UCSD-AML1 (cell line): ENCODE data around the gene ARID1B.

Source experiments
- DNase-seq: peaks from one replicate; lab custom pipeline; 2025; ENCODE audit not compliant: unreplicated experiment; lab: John Stamatoyannopoulos, UW

The ARID1B gene

GRCh38 chr6:156776840-156777576 is at the start of gene ARID1B:
Gene ARID1B (plus strand): TSS chr6:156777378. CDS start chr6:156777681, 303 bp downstream.
- peak; percentile 80 for DNase-seq

DNA sequence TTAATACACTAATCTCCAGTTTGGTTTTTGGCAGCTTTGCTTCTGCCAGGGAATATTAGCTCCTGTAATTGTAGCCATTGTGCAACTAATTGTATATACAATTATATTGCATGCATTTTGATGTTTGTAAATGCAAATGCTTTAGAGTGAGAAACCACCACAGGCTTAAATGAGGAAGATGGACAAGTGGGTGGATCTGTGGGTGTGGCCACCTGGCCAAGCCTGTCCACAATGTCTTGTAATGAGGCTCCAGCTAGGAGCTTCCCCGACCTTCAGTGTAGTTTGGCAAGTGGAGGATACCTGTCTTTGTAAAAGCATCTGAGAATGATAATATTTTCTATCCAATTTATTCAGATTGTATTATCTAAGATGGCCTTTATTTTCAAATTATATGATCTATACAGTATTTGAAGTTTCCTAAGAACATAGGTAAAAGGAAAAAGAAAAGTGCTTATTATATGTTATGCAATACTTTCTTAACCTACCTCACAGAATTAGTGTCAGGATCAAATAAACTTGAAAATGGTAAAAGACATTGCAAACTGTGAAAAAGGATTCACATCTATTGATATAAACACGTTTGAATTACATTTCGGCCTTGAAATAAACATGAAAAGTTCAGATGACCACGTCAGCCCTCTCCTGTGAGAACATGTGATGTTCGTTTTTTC is 49.3 kb upstream of the ARID1B start:
- no peak for DNase-seq

DNA sequence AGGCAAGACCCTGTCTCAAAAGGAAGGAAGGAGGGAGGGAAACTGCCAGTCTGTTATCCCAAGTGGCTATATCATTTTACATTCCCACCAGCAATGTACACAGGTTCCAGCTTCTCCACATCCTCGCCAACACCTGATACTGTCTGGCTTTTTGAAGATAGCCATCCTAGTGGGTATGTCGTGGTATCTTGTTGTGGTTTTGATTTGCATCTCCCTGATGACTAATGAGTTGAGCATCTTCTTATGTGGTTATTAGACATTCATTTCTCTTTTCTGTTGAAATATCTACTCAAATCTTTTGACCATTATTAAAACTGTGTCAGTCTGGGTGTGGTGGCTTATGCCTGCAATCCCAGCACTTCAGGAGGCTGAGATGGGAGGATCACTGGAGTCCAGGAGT is 47.9 kb upstream of the ARID1B start:
- DNase-seq, result no peak

DNA sequence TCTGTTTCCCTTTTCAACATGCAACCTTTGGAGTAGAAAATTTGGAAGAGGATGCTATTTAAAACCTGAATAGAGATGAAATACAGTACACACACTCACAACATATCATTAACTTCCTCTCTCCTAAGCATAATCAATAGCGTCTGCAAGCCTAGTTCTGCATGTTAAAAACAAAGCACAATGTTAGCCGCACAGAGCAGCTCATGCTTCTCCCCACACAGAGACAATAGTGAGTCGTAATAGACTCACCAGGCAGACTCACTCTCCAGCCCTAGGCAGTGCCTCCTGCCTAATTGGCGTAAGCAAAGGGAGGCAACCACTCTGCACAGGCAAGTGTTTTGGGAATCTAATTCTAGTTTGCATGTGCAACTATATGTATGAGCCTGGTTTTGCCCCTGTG is 45.8 kb upstream of the ARID1B start:
- DNase-seq, result no peak

GRCh38 chr6:156735751-156736150 is 41.4 kb upstream of the ARID1B start:
- no peak for DNase-seq

GRCh38 chr6:156740604-156741003 is 36.6 kb upstream of the ARID1B start:
- DNase-seq, result no peak

DNA sequence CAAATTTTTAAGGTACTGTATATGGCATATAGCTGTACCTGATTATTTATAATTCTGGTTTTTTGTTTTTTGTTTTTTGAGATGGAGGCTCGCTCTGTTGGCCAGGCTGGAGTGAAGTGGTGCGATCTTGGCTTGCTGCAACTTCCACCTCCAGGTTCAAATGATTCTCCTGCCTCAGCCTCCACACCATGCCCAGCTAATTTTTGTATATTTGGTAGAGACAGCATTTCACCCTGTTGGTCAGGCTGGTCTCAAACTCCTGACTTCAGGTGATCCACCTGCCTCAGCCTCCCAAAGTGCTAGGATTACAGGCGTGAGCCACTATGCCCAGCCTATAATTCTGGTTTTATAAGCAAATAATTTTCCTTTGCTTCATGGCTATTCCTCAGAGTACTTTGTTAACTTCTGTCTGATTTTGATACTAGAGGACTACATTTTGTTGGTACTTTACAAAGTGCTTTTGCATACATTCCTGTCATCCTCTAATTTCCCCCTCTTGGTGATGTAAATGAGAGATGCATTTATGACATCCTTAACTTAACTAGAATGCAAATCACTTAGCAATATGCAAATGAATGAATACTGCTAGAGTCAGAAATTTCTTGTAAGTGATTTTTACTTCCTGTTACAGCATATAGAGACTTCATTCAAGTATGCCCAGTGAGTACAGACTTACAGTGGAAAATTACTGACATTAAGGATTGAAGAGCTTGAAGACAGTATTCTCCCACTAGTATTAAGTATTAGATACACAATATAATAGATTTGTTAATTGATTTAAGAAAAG is 35.7 kb upstream of the ARID1B start:
- no peak for DNase-seq

- DNase-seq, result no peak
Measured at GRCh38 chr6:156747715-156748114, 29.5 kb upstream of the ARID1B start.

DNA sequence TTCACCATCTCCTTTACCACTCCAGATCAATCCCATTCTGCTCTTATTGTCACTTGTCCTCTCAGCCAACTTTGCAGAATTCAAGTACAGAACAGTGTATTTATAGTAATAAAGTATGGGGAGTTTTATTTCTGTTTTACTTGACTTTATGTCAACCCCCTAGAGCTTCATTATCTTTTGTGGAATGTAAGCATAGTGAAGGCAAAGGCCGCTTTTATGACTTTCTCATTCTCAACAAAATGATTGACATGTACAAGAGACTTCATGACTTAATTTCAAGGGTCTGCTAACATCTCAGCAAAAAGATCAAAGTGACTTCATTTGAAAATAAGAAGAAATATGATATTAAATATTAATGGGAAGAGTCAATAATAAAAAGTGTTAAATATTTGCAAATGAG is 28.7 kb upstream of the ARID1B start:
- DNase-seq, result no peak

- no peak for DNase-seq
Measured at GRCh38 chr6:156752666-156753301, 24.4 kb upstream of the ARID1B start.

DNA sequence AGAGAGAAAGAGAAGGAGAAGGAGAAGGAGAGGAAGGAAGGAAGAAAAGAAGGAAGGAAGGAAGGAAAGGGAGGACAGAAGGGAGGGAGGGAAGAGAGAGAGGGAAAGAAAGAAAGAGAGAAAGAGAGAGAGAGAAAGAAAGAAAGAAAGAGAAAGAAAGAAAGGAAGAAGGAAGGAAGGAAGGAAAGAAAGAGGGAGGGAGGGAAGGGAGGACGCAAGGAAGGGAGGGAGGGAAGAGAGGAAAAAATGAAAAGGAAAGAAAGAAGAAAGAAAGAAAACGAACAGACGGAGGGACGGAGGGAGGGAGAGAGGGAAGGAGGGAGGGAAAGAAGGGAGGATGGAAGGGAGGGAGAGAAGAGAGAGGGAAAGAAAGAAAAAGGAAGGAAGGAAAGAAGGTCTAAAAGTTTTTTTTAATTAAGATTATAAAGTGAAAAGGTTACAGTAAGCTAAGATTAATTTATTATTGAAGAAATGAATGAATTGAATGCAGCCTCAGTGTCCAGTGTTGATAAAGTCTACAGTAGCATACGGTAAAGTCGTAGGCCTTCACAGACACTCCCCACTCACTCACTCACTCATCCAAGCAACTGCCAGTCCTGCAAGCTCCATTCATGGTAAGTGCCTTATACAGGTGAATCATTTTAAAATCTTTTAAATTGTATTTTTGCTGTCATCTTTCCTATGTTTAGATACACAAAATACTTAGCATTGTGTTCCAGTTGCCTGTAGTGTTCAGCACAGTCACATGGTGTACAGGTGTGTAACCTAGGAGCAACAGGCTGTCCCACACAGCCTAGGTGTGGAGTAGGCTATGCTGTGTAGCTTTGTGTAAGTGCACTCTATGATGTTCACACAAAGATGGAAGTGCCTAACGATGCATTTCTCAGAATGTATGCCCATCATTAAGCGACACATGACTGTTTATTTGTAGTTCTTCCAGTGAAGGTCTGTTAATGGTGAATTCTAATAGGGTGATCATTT is 20.3 kb upstream of the ARID1B start:
- DNase-seq, result no peak

DNA sequence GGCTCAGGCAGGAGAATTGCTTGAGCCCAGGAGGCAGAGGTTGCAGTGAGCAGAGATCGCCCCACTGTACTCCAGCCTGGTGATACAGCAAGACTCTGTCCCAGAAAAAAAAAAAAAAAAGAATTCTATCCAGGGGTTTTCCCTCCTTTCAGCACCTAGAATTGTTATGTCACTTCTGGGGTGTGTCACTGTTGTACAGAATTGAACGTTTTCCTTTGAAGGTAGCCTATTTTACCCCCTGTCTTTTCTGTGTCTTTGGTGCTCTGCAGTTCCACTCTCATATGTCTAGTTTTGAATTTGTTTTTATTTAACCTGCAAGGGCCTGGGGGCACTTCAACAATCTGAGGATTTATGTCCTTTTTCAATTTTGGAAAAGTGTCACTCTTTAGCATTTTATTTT is 19.3 kb upstream of the ARID1B start:
- DNase-seq, result no peak

- DNase-seq, result no peak
Measured at GRCh38 chr6:156760377-156760776, 16.8 kb upstream of the ARID1B start.

DNA sequence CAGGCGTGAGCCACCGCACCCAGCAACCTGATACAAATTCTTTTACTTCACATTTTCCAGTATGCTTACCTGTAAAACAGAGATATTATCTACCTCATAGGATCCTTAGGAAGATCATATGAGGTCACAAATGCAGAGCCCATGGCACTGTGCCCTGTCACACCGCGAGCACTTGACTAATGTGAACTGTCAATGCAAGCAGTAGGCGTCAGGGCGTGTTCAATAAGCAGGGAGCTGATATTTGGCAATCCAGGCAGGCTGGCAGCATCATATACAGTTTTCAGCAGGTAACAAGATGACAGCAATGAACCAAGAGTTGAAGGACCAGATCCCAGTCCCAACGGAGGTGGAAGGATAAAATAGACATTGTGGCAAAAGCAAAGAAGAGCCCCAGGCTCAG is 14.6 kb upstream of the ARID1B start:
- no peak for DNase-seq

GRCh38 chr6:156765117-156765516 is 12.1 kb upstream of the ARID1B start:
- no peak for DNase-seq

GRCh38 chr6:156767603-156768467 is 9.3 kb upstream of the ARID1B start:
- DNase-seq, result no peak

DNA sequence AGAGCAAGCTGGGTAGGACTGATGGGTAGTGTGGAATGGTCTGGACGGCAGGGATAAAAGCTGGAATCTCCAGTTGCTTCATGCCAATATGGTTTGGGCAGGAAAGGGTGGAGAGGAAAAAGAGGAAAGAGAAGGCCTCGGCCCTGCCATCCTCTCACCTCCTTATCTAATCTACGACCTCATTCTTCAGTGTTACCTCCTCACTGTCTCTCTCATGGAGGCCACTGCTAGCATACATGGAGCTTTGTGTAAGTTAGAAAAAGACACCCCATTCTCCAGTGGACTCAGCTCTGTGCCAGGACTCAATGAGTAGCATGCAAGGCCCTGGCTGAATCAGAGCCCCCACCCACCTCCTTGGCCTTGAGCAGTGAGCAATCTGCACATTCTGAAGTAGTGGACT is 6.1 kb upstream of the ARID1B start:
- DNase-seq, result no peak

GRCh38 chr6:156771761-156772160 is 5.4 kb upstream of the ARID1B start:
- no peak for DNase-seq

- DNase-seq, result no peak
Measured at GRCh38 chr6:156773476-156773875, 3.7 kb upstream of the ARID1B start.
